Measurements from ENCODE around the gene MCCC2. TPM values are rescaled to one million over a fixed set of nuclear protein-coding genes. Genes with fewer than 3 reads are reported as not detected.
"Not testable (repeated sequence)": the region's sequence is repeated elsewhere in the genome, so short reads cannot be mapped to it uniquely, and the experiment has no call there.

The MCCC2 gene
- total RNA-seq, 1 experiment from 2014 or later: 47.2 TPM

DNA sequence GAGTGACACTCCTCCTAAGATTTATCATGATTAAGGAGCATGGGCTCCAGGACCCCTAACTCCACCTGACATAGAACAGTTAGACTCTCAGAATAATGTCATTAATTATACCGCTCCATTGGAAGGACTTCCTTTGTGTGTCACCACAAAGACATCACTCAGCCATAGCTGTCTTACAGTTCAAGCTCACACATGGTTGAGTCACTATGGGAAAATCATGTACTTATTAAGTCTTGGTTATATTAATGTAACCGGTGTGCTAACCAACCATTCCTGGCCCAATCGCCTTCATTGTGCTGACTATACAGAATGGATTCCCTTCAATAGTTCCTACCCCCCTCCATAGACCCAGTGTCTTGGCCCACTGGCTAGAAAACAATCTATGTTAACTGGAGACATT is 10.9 kb upstream of the MCCC2 start:
- Histone ChIP-seq H3K9me3 (ENCODE audit: control insufficient read depth in 1 of 2, insufficient read depth in 1 of 2, low read depth in 1 of 2, low read length in 2 of 2) (peaks cover 0 to 7% of the 10 kb centered on the region in 2 experiments; a peak in 1 of 4 replicates), H3K36me3 (ENCODE audit: control insufficient read depth in 1 of 2, insufficient read depth in 2 of 2, low read length in 2 of 2) (no peaks in the 10 kb centered on the region), H3K27ac (ENCODE audit: low read depth, low read length) (no peak overlapping the region), H3K27me3 (ENCODE audit: insufficient read depth, low read length) (no peaks in the 10 kb centered on the region), H3K4me2 (ENCODE audit: low read length) (no peak overlapping the region), H3K4me1 (ENCODE audit: control insufficient read depth in 1 of 2, insufficient read depth in 2 of 2, low read length in 2 of 2) (no peaks in the 10 kb centered on the region), H3K79me2 (ENCODE audit: insufficient read depth, low read length) (no peaks in the 10 kb centered on the region), H3K9ac (ENCODE audit: low read length) (no peak overlapping the region), H3K9me2 (ENCODE audit: insufficient read depth) (no peaks in the 10 kb centered on the region), H2AFZ (ENCODE audit: low read depth, low read length, poor library complexity, severe bottlenecking) (no peak overlapping the region), H3K4me3 (replicated peaks in 1 of 2; ENCODE audit: low read depth in 1 of 2, low read length in 2 of 2) (no peak overlapping the region), H4K20me1 (ENCODE audit: insufficient read depth) (no peaks in the 10 kb centered on the region)
- intact Hi-C loops (cut with micrococcal nuclease): no loop called here
- POLR2A ChIA-PET: no interaction called here
- DNase-seq (ENCODE audit: low read depth, low spot score) (no peak), ATAC-seq (no peak)
- RAD21 ChIA-PET (ENCODE audit: low non-redundant PET in 1 of 2, low total read pairs in 2 of 2, uncharacterized antibody in 2 of 2, unreplicated experiment in 2 of 2): no interaction called here
- no TSS peak for BruUV-seq (replicated peaks)
- CTCF ChIA-PET: no interaction called here
- no peak for TF ChIP-seq REST (IDR thresholded peaks at IDR 0.05; ENCODE audit: low read depth)
- no peak for TF ChIP-seq SIN3A (IDR thresholded peaks at IDR 0.05; ENCODE audit: low read depth)
- TF ChIP-seq JUND (IDR thresholded peaks at IDR 0.05): no peak
- no peak for TF ChIP-seq ZNF274 (IDR thresholded peaks at IDR 0.05; ENCODE audit: low read depth, low read length)
- TF ChIP-seq EGR1 (IDR thresholded peaks at IDR 0.05; ENCODE audit: low read depth): no peak
- TF ChIP-seq, protein P1, sequence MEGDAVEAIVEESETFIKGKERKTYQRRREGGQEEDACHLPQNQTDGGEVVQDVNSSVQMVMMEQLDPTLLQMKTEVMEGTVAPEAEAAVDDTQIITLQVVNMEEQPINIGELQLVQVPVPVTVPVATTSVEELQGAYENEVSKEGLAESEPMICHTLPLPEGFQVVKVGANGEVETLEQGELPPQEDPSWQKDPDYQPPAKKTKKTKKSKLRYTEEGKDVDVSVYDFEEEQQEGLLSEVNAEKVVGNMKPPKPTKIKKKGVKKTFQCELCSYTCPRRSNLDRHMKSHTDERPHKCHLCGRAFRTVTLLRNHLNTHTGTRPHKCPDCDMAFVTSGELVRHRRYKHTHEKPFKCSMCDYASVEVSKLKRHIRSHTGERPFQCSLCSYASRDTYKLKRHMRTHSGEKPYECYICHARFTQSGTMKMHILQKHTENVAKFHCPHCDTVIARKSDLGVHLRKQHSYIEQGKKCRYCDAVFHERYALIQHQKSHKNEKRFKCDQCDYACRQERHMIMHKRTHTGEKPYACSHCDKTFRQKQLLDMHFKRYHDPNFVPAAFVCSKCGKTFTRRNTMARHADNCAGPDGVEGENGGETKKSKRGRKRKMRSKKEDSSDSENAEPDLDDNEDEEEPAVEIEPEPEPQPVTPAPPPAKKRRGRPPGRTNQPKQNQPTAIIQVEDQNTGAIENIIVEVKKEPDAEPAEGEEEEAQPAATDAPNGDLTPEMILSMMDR (IDR thresholded peaks at IDR 0.05 in 2 of 3, conservative IDR thresholded peaks at IDR 0.05 in 1 of 3; ENCODE audit: borderline replicate concordance in 1 of 3, insufficient read depth in 1 of 3, low read depth in 2 of 3, low read length in 2 of 3): no peak
- no peak for TF ChIP-seq FOSL1 (IDR thresholded peaks at IDR 0.05; ENCODE audit: low read depth)
- TF ChIP-seq EZH2phosphoT487 (IDR thresholded peaks at IDR 0.05; ENCODE audit: borderline replicate concordance): no peak
- no peak for TF ChIP-seq SP1 (IDR thresholded peaks at IDR 0.05; ENCODE audit: low read depth)
- TF ChIP-seq EZH2 (IDR thresholded peaks at IDR 0.05): no peak
- TF ChIP-seq POLR2A (IDR thresholded peaks at IDR 0.05; ENCODE audit: borderline replicate concordance, extremely low read depth, insufficient read depth, insufficient read length): no peak
- TF ChIP-seq YY1 (IDR thresholded peaks at IDR 0.05; ENCODE audit: extremely low read depth, insufficient replicate concordance, low read depth, low read length): no peak
- TF ChIP-seq, protein P2, sequence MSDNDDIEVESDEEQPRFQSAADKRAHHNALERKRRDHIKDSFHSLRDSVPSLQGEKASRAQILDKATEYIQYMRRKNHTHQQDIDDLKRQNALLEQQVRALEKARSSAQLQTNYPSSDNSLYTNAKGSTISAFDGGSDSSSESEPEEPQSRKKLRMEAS (IDR thresholded peaks at IDR 0.05): no peak

GRCh38 chr5:71577839-71578238 is 9.3 kb upstream of the MCCC2 start:
- POLR2A ChIA-PET; CTCF ChIA-PET; DNase-seq (ENCODE audit: low read depth, low spot score): not testable (repeated sequence)

More at GRCh38 chr5:71577839-71578238, 9.3 kb upstream of the MCCC2 start:
- H2AFZ ChIP-seq (ENCODE audit: low read depth, low read length, poor library complexity, severe bottlenecking); H3K36me3 ChIP-seq (ENCODE audit: control insufficient read depth in 1 of 2, insufficient read depth in 2 of 2, low read length in 2 of 2); ATAC-seq; H4K20me1 ChIP-seq (ENCODE audit: insufficient read depth); H3K9me3 ChIP-seq (ENCODE audit: control insufficient read depth in 1 of 2, insufficient read depth in 1 of 2, low read depth in 1 of 2, low read length in 2 of 2); H3K4me2 ChIP-seq (ENCODE audit: low read length); H3K9me2 ChIP-seq (ENCODE audit: insufficient read depth); H3K27me3 ChIP-seq (ENCODE audit: insufficient read depth, low read length); H3K4me1 ChIP-seq (ENCODE audit: control insufficient read depth in 1 of 2, insufficient read depth in 2 of 2, low read length in 2 of 2); H3K9ac ChIP-seq (ENCODE audit: low read length); RAD21 ChIA-PET (ENCODE audit: low non-redundant PET in 1 of 2, low total read pairs in 2 of 2, uncharacterized antibody in 2 of 2, unreplicated experiment in 2 of 2); intact Hi-C loops (cut with micrococcal nuclease); BruUV-seq (replicated peaks); H3K79me2 ChIP-seq (ENCODE audit: insufficient read depth, low read length); H3K4me3 ChIP-seq (replicated peaks in 1 of 2; ENCODE audit: low read depth in 1 of 2, low read length in 2 of 2); H3K27ac ChIP-seq (ENCODE audit: low read depth, low read length): not testable (repeated sequence)

Data from HCT116 (cell line).